HL-60 (cell line): ENCODE data around the gene ANKRD63.
A peak's percentile ranks its signal among the peaks of the same experiment; 100 is the strongest.

Source experiments
- DNase-seq, 2 experiments: peaks; one replicate each; pipeline ENCODE4 v3.0.0-alpha.2; 2010 to 2020; ENCODE audit warnings: low read depth in 1 of 2, low spot score in 1 of 2
- H3K27ac ChIP-seq: fragments of 250-450 bp; sonication (Bioruptor Pico); replicated peaks from 2 replicates; pipeline ENCODE4 v1.5.1; 2020; ENCODE audit warnings: mild to moderate bottlenecking, moderate library complexity
- H3K27me3 ChIP-seq: fragments of 250-450 bp; sonication (Bioruptor Pico); 2 replicates; pipeline ENCODE4 v1.5.1; 2021; ENCODE audit warnings: mild to moderate bottlenecking, moderate library complexity; ENCODE audit not compliant: insufficient read depth, poor library complexity, severe bottlenecking
- H3K4me3 ChIP-seq: replicated peaks from 2 replicates; pipeline ENCODE4 v1.5.1; 2011; ENCODE audit warnings: mild to moderate bottlenecking, control low read depth, low read length; ENCODE audit not compliant: insufficient read depth
- GABPA ChIP-seq: IDR thresholded peaks from 2 replicates; pipeline ENCODE4 v1.6.1; 2012; ENCODE audit warnings: low read depth
- POLR2AphosphoS5 ChIP-seq: IDR thresholded peaks from 2 replicates; pipeline ENCODE4 v1.6.1; 2012; ENCODE audit warnings: low read depth
- SPI1 ChIP-seq: IDR thresholded peaks from 2 replicates; pipeline ENCODE4 v1.6.1; 2012; ENCODE audit warnings: low read depth, mild to moderate bottlenecking, borderline replicate concordance
- TF ChIP-seq, protein P1 (sequence below): IDR thresholded peaks from one replicate; pipeline ENCODE4 v1.5.1; 2011; ENCODE audit warnings: low read length, control low read depth, inconsistent platforms; ENCODE audit not compliant: insufficient read depth
- TF ChIP-seq, protein P2 (sequence below): IDR thresholded peaks from 2 replicates; pipeline ENCODE4 v1.6.1; 2012; ENCODE audit warnings: low read depth; ENCODE audit not compliant: insufficient replicate concordance

The ANKRD63 gene

DNA sequence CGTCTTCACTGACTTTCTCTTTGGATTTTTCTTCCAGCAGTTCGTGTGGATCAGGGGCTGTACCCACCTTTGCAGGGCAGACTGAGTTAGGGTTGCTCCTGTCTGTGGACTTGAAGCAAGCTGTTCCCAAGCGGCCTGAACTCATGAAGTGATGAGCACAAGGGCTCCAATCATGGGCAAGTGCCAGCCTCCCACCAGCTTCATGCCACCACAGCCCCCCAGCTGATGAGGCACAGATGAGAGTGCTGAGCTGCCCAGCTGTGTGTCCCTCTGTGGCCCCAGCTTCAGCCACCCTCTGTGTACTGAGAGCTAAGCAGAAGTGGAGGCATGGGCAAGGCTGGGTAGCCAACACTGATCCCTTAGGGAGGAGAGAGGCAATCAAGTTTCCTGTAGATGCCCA is 28.1 kb upstream of the ANKRD63 start:
- H3K27me3 ChIP-seq = no peaks in the 10 kb centered on the region
- DNase-seq = no peak
- no peak overlapping the region for H3K4me3 ChIP-seq
- TF ChIP-seq SPI1 = no peak
- TF ChIP-seq POLR2AphosphoS5 = no peak
- no peak for TF ChIP-seq GABPA
- TF ChIP-seq, protein P1, sequence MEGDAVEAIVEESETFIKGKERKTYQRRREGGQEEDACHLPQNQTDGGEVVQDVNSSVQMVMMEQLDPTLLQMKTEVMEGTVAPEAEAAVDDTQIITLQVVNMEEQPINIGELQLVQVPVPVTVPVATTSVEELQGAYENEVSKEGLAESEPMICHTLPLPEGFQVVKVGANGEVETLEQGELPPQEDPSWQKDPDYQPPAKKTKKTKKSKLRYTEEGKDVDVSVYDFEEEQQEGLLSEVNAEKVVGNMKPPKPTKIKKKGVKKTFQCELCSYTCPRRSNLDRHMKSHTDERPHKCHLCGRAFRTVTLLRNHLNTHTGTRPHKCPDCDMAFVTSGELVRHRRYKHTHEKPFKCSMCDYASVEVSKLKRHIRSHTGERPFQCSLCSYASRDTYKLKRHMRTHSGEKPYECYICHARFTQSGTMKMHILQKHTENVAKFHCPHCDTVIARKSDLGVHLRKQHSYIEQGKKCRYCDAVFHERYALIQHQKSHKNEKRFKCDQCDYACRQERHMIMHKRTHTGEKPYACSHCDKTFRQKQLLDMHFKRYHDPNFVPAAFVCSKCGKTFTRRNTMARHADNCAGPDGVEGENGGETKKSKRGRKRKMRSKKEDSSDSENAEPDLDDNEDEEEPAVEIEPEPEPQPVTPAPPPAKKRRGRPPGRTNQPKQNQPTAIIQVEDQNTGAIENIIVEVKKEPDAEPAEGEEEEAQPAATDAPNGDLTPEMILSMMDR = no peak
- TF ChIP-seq, protein P2, sequence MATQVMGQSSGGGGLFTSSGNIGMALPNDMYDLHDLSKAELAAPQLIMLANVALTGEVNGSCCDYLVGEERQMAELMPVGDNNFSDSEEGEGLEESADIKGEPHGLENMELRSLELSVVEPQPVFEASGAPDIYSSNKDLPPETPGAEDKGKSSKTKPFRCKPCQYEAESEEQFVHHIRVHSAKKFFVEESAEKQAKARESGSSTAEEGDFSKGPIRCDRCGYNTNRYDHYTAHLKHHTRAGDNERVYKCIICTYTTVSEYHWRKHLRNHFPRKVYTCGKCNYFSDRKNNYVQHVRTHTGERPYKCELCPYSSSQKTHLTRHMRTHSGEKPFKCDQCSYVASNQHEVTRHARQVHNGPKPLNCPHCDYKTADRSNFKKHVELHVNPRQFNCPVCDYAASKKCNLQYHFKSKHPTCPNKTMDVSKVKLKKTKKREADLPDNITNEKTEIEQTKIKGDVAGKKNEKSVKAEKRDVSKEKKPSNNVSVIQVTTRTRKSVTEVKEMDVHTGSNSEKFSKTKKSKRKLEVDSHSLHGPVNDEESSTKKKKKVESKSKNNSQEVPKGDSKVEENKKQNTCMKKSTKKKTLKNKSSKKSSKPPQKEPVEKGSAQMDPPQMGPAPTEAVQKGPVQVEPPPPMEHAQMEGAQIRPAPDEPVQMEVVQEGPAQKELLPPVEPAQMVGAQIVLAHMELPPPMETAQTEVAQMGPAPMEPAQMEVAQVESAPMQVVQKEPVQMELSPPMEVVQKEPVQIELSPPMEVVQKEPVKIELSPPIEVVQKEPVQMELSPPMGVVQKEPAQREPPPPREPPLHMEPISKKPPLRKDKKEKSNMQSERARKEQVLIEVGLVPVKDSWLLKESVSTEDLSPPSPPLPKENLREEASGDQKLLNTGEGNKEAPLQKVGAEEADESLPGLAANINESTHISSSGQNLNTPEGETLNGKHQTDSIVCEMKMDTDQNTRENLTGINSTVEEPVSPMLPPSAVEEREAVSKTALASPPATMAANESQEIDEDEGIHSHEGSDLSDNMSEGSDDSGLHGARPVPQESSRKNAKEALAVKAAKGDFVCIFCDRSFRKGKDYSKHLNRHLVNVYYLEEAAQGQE = no peak
- H3K27ac ChIP-seq = no peak overlapping the region

DNA sequence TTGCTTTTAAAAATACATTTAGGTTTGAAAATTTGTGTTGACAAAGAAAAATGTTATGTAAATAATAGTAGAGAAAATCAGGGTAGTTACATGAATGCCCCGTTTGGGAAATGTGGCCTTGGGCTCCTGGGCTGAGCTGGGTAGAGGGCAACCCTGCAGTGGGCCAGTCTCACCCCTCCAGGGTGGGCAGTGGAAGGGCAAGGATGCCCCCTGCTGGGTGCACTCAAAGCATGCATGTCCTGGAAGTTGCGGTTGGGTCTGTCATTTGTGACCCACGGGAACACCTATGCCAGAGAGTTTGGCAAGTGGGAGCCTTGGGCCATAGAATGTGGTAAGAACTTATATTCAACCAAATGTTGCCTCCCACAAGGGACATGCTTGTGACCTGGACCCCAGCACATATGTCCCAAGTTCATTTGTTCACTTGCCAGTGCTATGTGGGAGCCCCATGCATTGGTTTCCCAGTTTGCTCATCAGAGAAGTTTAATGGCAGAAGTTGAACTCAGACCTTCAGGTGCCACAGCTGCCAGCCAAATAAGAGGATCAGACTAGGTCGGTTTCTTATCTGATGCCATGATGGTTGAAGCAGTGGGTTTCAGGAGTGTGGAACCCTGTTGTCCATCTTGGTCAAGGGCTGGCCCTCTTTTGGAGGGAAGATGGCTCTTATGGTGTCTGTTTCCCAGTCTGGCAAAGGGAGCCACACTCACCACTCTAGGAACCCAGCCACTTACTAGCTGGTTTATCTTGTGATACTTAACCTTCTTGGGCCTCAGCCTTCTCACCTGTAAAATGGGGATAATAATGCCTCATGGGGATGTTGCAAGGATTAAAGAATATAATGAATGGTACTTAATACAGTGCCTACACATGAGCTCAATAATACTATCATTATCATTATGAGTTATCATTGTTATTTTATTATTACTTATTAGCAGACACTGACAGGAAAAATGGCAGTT is 27.4 kb upstream of the ANKRD63 start:
- no peak for TF ChIP-seq POLR2AphosphoS5
- TF ChIP-seq, protein P1 = peak; percentile 62
- DNase-seq = peak; percentile 68 to 84
- Histone ChIP-seq H3K27ac (no peak overlapping the region), H3K27me3 (no peaks in the 10 kb centered on the region), H3K4me3 (no peak overlapping the region)

DNA sequence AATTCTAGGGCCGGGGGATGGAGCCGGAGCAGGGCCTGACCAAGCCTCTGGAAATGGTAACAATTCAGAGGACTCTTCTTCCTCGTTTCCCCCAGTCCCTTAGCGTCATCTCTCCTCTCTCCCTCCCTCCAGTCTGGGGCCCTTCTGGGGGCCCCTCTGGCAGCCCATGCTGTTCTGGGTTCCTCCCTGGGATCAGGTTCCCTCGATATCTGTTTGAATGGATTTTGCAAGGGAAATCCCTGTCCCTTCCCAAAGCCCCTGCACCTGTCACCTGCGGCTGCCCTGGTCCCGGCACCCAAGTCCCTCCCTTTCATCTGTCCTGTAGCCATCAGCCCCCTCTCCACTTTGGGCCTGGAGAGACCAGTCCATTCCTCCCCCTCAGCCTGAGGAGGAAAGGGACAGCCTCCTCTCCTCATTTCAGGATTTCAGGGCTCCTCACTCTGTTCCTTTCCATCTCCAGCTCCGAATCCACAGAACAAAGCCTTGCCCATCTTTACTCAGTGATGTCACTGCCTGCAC is 26.5 kb upstream of the ANKRD63 start:
- peak overlapping the region; percentile 96 for H3K27ac ChIP-seq
- TF ChIP-seq, protein P1 = no peak
- TF ChIP-seq, protein P2 = no peak
- TF ChIP-seq GABPA (no peak), SPI1 (no peak), POLR2AphosphoS5 (no peak)
- peak overlapping the region; percentile 65 for H3K4me3 ChIP-seq
- DNase-seq = no peak
- H3K27me3 ChIP-seq = no peaks in the 10 kb centered on the region
